Stimulated activated CD4-positive, alpha-beta T cell treated with anti-CD3 and anti-CD28 coated beads, Interleukin-12 subunit alpha, Interleukin-12 subunit beta, amount 100 ng/mL, for 4 hours (primary cell): Measurements from ENCODE around the gene MSI2.
"Not testable (repeated sequence)": the region's sequence is repeated elsewhere in the genome, so short reads cannot be mapped to it uniquely, and the experiment has no call there.

ENCODE experiments used
- DNase-seq: peaks from one replicate; pipeline ENCODE4 v3.0.0-alpha.2; 2020

Gene MSI2

DNA sequence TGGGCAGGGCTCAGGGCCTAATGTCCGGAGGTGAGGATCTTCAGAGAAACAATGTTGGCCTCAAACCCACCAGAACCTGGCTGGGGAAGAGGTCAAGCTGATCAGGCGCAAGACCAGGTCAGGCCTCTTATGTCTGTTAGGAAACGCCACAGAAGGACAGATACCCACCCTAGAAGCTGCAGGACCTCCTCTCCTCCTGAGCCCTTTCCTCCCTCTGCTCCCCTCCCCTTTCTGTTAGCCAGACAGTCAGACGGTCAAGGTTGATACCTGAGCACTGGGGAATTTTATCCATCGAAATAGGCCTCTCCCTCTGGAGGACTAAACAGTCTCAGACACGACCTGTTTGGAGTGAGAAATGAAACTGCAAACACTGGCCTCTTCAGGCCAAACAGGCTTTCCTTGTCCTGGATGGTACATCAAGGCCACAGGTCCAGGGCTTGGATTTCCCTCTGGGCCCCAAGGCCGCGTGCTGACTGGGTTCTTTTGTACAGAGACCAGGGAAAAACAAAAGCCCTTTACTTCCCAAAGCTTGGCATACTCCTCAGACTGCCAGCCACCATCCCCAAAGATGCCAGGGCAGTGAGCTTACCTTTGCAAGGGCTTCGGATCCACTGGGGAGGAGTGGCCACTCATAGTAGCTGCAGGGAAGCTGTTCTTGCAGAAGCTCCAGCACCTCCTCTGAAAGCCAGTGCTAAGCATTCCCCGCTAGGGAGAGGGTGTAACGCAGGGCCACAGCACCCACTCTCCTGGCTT, 353.0 kb downstream of the MSI2 start:
- DNase-seq = no peak

- no peak for DNase-seq
These were observed 353.6 kb downstream of the MSI2 start for GRCh38 chr17:57609878-57610270.

DNA sequence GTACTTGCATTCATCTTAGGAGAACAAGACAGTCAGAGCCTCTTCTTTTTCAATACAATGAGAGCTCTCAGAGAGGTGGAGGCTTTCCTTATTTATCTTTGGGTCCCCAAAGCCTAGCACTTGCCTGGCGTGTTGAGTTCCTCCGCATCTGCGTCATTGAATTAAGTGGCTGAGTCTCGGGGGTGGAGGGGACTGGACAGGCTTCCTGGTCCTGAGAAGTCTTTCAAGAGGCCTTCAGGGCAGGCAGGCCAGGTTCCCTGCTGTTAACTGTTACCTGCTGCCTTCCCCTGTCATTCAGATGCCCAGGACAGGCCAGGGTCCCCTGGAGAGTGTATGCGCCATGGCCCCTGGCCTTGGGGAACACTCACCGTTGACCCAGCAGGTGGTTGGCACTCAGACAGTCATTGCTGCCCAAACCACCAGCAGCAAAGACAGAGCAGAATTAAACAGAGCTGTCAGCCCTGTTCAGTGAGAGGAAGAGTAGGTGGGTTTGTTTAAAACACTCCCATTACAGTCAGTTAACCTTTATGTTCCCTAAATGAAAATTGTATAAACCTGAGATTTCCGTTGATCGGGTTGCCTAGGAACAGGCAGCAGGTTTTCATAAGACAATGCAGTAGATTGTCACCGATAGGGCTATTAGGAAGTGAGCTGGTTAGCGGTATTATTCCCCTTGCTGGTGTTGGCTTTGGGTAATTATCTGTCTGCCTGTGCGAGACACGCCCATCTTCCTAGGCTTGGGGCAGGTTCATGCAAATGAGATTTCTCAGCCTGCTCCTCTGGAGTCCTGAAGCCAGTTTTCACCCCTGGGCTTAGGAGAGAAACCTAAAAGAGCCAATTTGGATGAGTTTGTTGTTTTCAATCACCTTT, 356.1 kb downstream of the MSI2 start:
- DNase-seq = no peak

GRCh38 chr17:57614742-57615141, 358.4 kb downstream of the MSI2 start:
- DNase-seq = no peak

GRCh38 chr17:57615836-57616757, 359.8 kb downstream of the MSI2 start:
- no peak for DNase-seq

DNA sequence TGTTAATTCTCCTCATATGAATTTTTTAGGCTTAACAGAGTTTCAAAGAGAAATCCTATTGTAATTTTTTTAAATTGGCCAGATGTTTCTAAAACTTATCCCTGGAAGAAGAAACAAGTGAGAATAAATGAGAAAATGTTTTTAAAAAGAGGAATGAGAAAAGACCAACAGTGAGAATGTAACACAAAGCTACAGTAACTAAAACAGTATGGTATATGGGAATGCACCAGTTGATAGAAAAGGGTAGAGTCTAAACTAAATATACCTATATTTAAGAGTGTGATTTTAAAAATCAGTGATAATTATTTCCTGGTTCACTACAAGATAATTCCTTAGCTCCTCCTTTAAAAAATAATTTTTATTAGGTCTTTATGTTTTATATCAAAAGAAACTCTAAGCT, 360.9 kb downstream of the MSI2 start:
- DNase-seq = no peak

GRCh38 chr17:57619061-57619937, 363.0 kb downstream of the MSI2 start:
- no peak for DNase-seq

- no peak for DNase-seq
These were observed 364.3 kb downstream of the MSI2 start for GRCh38 chr17:57620576-57620975.

DNA sequence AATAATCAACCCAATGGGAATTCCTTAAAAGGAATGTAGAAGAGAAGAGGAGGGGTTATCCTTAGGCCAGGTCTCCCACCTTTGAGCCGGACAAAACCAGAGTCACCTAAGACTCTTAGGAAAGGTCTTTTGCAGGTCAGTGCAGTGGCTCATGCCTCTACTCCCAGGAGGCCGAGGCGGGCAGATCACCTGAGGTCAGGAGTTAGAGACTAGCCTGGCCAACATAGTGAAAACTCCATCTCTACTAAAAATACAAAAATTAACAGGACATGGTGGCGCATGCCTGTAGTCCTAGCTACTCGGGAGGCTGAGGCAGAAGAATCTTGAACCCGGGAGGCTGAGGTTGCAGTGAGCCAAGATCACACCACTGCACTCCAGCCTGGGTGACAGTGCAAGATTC, 365.5 kb downstream of the MSI2 start:
- DNase-seq = not testable (repeated sequence)

DNA sequence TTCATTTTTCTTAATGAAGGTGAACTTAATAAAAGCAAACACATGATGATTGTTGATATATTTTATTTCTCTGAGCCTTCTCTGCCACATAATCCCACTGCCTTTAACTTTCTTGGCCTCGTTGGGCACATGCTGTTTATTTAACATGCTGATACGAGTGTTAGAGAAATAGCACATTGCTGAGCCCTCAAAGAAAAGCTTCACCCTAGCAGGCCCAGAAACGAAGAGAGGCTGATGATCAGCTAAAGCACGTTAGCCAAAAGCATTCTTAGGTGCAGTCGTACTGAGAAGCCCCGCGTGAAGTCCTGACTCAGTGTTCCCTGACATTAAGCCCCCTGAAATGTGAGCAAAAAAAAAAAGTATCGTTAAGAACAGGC, 366.0 kb downstream of the MSI2 start:
- DNase-seq = no peak

DNA sequence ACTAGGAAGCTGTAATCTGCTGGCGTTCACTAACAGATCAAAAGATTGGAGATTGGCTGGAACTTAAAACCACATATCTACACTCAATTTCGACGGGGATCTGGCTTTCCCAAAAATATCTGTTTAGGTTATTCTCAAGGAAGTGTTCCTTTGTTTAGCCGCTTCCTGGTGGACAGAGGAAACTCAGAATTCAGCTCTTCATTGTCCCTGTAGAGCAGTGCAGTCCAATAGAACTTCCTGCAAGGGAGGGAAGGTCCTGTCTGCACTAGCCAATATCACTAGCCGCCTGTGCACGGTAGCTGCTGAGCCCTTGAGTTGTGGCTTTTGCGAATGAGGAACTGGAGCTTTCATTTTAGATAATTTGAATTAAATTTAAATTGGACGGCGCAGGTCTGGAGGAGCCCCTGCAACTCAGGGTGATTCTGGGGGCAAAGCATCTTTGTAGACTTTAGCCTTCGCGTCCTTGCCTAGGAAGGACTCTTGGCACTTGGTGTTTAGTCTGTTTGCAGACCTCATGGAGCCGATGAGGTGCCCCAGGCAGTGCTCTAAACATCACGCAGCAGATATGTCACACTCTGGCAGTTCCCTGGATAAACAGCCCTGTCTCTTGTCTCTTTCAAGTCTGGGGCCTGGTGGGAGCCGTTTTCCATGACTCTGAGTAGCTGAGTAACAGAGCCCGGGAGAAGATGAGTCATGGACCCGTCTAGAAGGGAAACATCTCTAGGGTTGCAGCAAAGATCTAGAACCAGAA, 366.5 kb downstream of the MSI2 start:
- DNase-seq = no peak

DNA sequence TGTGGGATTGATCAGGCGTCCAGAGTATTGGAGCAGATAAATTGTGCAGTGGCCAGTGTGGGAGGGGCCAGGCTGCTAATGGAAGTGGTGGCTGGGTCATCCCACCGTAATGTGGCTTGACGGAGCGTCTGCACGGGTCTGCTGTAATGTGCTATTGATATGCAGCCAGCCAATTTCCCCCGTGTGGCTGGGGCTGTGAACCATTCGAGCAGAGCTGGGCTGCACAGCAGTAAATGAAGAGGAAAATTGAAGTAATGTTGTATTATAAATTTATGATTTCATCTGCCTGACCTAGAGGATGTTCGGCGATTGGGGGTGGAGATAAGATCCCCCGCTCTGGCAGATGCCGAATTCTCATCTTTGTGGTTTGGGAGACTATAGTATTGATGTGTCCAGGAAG, 367.3 kb downstream of the MSI2 start:
- DNase-seq = no peak

- no peak for DNase-seq
These were observed 368.1 kb downstream of the MSI2 start for GRCh38 chr17:57624386-57624785.

DNA sequence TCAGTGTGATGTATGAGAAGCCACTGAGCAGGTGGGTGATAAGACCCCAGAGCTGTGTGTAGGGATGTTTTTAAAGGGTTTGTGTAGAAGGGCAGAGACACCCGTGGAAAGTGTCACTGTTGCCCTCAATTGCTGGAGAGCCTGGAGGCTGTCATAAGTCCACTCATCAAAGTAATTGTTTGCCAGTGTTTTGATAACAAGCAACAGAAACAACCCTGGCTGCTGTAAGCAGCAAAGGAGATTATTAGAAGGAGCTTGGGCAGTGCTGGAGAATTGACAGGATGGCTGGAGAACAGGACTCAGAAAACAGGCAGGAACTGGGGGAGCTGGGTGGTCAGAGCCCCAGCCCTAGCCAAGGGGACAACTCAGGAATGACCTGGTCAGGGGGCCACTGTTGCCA, 369.2 kb downstream of the MSI2 start:
- DNase-seq = no peak

- DNase-seq = no peak
These were observed 369.6 kb downstream of the MSI2 start for GRCh38 chr17:57625957-57626356.

GRCh38 chr17:57626520-57627210, 370.3 kb downstream of the MSI2 start:
- DNase-seq = no peak

GRCh38 chr17:57627591-57627990, 371.3 kb downstream of the MSI2 start:
- DNase-seq = no peak

DNA sequence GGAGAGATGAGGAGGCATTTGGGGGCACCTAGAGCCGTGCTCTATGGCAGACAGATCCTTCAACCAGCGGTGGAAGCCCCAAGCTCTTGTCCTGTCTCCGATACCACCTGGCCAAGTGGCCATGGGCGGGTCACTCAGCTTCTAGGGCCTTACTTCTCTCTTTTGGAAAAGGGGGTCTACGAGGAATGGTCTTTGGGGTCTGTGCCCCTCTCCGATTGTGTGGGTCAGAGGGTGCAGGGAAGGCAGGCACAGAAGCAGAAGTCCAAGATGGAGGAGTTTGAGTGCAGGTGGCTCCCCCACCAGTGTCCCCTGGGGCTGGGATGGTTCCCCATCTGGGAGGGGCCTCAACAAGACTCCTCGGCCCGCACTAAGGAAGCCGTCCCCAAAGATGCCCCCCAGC, 372.1 kb downstream of the MSI2 start:
- no peak for DNase-seq

DNA sequence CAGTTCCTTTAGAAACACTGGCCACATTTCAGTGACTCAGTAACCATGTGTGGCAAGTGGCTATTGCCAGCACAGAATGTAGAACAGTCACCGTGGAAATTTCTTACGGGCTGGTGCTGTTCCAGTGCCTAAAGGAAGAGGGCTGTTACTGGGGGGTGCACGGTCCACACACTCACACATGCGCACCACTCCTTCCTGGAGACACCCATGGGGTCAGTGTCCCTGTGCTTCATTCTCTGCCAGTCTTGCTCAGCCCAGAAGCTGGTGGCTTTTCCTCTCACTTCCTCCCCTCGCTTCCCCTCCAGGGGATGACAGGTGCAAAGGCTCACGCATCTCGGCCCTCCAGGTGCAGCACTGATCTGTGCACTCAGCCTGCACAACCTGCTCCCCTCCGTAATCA, 373.1 kb downstream of the MSI2 start:
- no peak for DNase-seq

DNA sequence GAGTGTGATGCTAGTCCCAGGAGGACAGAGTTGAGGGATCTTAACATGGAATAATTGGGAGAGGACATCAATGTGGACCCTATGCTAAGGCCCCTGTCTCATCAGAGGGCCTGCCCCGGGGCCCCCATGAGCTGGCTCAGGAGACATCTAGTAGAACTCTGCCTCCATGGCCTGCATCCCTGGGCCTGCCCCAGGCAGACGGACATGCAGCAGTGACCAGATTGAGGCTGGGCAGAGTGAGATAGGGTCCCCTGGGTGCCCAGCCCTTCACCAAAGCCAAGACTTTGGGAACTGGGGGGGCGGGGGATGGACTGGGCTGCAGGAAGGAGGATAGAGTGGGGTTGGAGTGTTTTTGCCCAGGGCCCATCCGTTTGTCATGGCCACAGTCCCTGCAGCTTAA, 373.6 kb downstream of the MSI2 start:
- no peak for DNase-seq

- no peak for DNase-seq
These were observed 374.4 kb downstream of the MSI2 start for GRCh38 chr17:57630736-57631135.
